GM19099 (cell line): ENCODE results near the gene JMJD1C.

ENCODE experiments used
- POLR2A ChIP-seq: IDR thresholded peaks from 3 replicates; pipeline ENCODE4 v1.6.1; 2011; ENCODE audit warnings: low read depth; ENCODE audit not compliant: insufficient read length; ENCODE audit errors: extremely low read depth

JMJD1C gene

DNA sequence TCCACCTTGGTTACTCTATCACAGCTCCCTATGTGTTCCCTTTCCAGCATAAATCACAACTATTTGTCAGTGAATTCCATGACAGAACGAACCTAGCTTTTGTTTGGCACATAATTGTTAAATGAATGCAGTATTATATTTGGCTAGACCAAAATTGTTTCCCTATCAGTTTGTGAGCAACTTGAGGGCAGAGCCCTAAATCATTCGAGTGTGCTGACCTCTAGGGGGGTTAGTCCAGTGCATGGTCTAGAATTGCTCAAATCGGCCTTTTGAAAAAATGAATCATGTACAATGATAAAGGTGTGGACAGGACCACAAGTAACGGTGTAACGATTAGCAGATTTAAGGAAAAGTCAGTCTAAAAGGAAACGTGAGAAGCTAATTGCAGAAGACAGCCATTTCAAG is 333.1 kb downstream of the JMJD1C start:
- no peak for TF ChIP-seq POLR2A

DNA sequence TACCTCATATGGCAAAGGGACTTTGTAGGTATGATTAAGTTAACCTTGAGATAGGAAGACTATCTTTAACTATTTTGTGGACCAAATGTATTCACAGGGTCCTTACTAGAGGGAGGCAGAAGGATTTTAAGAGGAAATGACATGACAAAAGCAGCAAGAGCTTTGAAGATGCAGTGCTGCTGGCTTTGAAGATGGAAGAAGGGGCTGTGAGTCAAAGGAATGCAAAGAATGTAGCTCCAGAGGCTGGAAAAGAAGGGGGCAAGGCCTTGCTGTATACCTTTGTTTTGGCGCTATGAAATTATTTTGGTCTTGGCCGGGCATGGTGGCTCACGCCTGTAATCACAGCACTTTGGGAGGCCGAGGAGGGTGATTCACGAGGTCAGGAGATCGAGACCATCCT is 335.9 kb downstream of the JMJD1C start:
- TF ChIP-seq POLR2A = no peak

DNA sequence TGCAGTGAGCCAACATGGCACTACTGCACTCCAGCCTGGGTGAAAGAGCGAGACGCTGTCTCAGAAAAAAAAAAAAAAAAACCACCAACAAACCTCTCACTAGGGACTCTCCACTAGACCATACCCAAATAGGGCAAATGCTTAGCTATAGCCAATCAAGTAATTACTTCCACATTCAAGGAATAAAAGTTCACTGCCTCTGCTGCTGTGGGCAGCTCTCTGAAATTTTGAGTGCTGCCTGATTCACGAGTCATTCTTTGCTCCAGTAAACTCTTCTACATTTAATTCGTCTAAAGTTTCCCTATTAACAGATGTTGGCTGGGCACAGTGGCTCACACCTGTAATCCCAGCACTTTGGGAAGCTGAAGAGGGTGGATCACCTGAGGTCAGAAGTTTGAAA is 337.3 kb downstream of the JMJD1C start:
- no peak for TF ChIP-seq POLR2A

DNA sequence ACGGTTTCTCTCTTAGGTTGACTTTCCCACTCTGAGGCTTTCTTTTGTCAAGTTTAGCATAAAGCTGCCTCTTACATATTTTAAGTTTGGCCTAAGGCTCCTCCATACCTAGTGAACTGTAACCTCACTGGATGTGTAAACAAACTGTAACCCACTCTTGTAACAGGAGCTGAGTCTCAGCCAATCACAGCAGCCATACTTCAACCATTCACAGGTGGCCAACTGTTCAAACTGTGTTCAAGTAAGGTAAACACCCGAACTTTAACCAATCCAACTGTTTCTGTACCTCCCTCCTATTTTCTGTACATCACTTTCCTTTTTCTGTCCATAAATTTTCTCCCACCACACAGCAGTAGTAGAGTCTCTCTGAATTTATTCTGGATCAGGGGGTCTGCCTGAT is 340.3 kb downstream of the JMJD1C start:
- no peak for TF ChIP-seq POLR2A

DNA sequence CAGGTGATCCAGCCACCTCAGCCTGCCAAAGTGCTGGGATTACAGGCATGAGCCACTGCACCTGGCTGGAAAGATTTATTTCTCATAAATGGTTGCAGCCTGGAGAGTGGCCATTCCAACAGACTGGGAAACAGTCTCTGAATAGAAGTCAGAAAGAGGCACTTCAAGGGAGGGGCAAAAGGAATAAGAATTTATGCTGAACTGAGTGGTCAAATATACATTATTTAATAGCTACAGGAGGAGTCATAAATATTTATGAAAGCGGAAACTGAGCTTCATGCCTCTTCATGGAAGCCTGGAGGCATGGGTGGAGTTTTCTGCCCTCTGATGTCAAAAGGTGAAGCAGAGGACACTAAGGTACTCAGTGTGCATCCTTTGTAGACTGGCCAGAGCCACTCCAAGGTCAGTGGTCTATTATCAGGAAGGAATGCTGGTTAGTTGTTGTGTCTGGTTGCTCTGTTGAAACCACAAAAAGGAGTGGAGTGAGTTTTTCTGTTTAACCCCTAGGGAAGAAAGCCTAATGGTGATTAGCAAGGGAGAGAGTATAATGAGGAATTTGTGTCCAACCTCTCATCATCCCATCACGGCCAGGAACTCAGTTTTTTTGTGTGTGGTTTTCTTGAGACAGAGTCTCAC is 341.9 kb downstream of the JMJD1C start:
- no peak for TF ChIP-seq POLR2A

DNA sequence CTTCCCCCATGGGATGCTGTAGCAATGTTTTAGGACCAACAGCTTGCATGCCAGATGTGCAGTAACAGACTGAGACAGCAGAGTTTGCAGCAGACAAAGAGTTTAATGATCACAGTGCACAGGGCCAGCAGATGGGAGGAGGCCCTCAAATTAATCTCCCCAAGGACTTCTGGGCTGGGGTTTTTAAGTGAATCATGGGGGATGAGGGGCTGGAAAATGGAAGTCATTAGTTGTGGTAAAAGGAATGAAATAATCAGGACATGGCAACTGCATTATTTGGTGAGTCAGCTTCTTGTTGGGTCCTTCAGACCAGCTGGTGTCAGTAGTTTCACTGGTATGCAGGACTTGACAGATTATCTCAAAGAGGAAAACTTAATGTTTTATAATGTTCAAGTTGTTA is 345.2 kb downstream of the JMJD1C start:
- TF ChIP-seq POLR2A = no peak

DNA sequence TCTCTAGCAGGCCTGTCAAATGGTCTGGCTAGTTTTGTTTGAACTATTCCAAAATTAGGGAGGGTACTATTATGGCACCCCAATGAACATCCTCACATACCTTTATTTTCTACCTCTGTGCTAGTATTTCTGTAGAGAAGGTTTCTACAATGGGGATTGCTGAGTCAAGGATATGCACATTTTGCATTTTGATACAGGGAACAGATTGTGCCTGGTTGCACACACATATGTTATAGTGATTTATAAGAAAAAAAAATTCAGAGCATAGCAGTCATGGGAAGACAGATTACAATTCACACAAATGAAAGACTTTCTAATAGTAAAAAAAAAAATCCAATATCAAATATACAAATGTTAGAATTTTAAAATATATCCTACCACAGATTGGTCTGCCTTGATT is 346.7 kb downstream of the JMJD1C start:
- TF ChIP-seq POLR2A = no peak
